ENCODE results near the gene RAB29. TPM values are rescaled to one million over a fixed set of nuclear protein-coding genes. Genes with fewer than 3 reads are reported as not detected.

RAB29 gene
- total and polyA plus RNA-seq, 9 of the 15 experiments (the other 6 are each of a cell fraction or from before 2014, with no cell fraction given): 6.3 to 17.6 (median 8.0) TPM

- Histone ChIP-seq H3K4me1 (replicated peaks in 1 of 2; ENCODE audit: control insufficient read depth in 2 of 2, insufficient read depth in 2 of 2, low read length in 2 of 2) (peaks cover 8 to 29% of the 10 kb centered on the region in 2 experiments; a peak in 4 of 5 replicates), H3K4me2 (ENCODE audit: insufficient read depth, low read length) (peak overlapping the region; percentile 99), H3K36me3 (ENCODE audit: control insufficient read depth, insufficient read depth, low read length) (peaks cover 40% of the 10 kb centered on the region; the same call in 2 of the 3 replicates), H3K27ac (ENCODE audit: extremely low read depth, low read depth, low read length) (peak overlapping the region; percentile 96), H3K9me3 (replicated peaks; ENCODE audit: control insufficient read depth, insufficient read depth, low read depth, low read length) (no peaks in the 10 kb centered on the region), H3K79me2 (ENCODE audit: control insufficient read depth, insufficient read depth, low read length) (peaks cover 54% of the 10 kb centered on the region), H3K9ac (ENCODE audit: insufficient read depth in 1 of 2, low read depth in 2 of 2, low read length in 2 of 2) (peak overlapping the region; percentile 90 to 97), H3K27me3 (ENCODE audit: control insufficient read depth in 2 of 2, insufficient read depth in 2 of 2, low read length in 2 of 2) (no peaks in the 10 kb centered on the region), H2AFZ (ENCODE audit: low read depth, low read length) (peak overlapping the region; percentile 71), H3K4me3 (peak overlapping the region; percentile 71), H3K9me1 (ENCODE audit: control insufficient read depth, insufficient read depth, low read length) (no peaks in the 10 kb centered on the region), H4K20me1 (replicated peaks; ENCODE audit: control insufficient read depth, insufficient read depth, low read length) (peaks cover 36% of the 10 kb centered on the region)
- peak; percentile 97 to 98 (median 98) for DNase-seq (ENCODE audit: extremely low read depth in 1 of 4, low spot score in 3 of 4)
- ATAC-seq: peak; percentile 89
- peak; percentile 46 for FAIRE-seq
- in situ Hi-C loops (cut with MboI) (no loop called here), intact Hi-C loops (cut with micrococcal nuclease) (loop anchor here (1.0 kb wide), 1 partner anchor 64 kb away; the partner anchor contains the start of gene SLC41A1)
- ChIA-PET POLR2A (interaction anchor here (0.5 to 2.2 kb wide), 25 partner anchors 11 to 791 kb away, joined by 3 to 44 read pairs (median 4); partner anchors contain the start of gene RAB29), CTCF (ENCODE audit: low intra/inter-chr PET ratio) (no interaction called here)
- no TSS peak for BruUV-seq (replicated peaks)
- under 1% methylated on average over 42 of the region's 81 CpGs for WGBS (ENCODE audit: insufficient coverage, low coverage, missing lambda C conversion rate)
- TF ChIP-seq NFYB (IDR thresholded peaks at IDR 0.05; ENCODE audit: extremely low read depth, insufficient read length): no peak
- TF ChIP-seq MGA (IDR thresholded peaks at IDR 0.05): no peak
- TF ChIP-seq ETV1 (tag; conservative IDR thresholded peaks at IDR 0.05; ENCODE audit: low read depth): no peak
- no peak for TF ChIP-seq SAP30 (IDR thresholded peaks at IDR 0.05; ENCODE audit: borderline replicate concordance, insufficient read depth, low read depth, low read length, poor library complexity, severe bottlenecking)
- no peak for TF ChIP-seq MYBL2 (IDR thresholded peaks at IDR 0.05; ENCODE audit: low read depth)
- no peak for TF ChIP-seq MYBL2 (CRISPR knock-in tag; IDR thresholded peaks at IDR 0.05; ENCODE audit: borderline replicate concordance)
Observed at GRCh38 chr1:205749234-205750137, 25.8 kb downstream of the RAB29 start.

Data from K562 (cell line).